Activated CD4-positive, alpha-beta T cell treated with anti-CD3 and anti-CD28 coated beads for 4 hours (primary cell): ENCODE data around the gene CKLF.
A peak's percentile ranks its signal among the peaks of the same experiment; 100 is the strongest.
"Not testable (repeated sequence)": the region's sequence is repeated elsewhere in the genome, so short reads cannot be mapped to it uniquely, and the experiment has no call there.

ENCODE experiments used
- DNase-seq, 2 donors: peaks; one replicate each; pipeline ENCODE4 v3.0.0-alpha.2; 2020

CKLF gene, protein sequence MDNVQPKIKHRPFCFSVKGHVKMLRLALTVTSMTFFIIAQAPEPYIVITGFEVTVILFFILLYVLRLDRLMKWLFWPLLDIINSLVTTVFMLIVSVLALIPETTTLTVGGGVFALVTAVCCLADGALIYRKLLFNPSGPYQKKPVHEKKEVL

DNA sequence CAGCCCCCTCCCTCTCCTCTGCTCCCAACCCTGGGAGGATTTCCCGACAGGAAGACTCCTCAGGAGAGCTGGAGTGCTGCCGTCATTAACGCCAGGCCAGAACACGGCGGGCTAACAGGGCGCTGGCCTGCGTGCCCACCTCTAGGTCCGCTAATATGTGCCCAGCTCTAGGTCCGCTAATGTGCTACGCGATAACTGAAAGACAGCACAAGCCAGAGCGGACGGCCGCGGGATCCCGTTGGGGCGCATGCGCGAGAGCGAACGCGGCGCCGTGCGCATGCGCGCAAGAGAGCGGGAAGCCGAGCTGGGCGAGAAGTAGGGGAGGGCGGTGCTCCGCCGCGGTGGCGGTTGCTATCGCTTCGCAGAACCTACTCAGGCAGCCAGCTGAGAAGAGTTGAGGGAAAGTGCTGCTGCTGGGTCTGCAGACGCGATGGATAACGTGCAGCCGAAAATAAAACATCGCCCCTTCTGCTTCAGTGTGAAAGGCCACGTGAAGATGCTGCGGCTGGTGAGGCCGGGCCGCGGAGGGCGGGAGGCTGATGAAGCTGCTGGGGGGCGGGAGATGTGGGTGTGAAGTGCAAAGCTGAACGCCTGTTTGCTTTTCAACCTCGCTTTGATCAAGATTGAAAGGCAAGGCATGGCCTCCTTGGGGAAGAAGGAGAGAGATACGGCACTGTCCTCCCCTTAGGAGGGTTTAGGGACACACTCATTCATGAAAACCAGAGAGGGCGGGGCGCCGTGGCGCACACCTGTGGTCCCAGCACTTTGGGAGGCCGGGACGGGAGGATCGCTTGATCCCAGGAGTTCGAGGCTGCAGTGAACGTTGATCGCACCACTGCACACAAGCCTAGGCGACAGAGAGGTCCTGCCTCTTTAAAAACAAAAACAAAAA lies at the start of gene CKLF:
TSS of gene CKLF (plus strand) at position 291 of the 892 bp plus-strand sequence. CDS start at position 431, 140 bp downstream.
- peak; percentile 86 to 88 for DNase-seq

DNA sequence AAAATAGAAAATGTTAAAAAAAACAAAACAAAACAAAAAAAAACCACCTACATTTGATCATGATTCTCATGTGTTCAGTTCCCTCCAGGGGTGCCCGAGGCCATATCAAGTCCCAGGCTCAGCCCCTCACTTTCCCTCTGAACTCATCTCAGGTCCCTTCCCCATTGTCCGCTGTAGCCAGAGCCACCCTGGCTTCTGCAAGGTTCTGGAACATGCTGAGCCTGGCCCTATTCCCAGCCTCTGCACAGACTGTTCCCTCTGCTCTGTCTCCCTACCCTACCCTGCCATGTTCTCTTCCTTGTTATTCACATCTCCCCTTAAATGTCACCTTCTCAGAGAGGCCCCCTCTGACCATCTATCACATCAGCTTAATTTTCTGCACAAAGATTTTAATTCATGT lies 49.3 kb upstream of the CKLF start:
- no peak for DNase-seq

DNA sequence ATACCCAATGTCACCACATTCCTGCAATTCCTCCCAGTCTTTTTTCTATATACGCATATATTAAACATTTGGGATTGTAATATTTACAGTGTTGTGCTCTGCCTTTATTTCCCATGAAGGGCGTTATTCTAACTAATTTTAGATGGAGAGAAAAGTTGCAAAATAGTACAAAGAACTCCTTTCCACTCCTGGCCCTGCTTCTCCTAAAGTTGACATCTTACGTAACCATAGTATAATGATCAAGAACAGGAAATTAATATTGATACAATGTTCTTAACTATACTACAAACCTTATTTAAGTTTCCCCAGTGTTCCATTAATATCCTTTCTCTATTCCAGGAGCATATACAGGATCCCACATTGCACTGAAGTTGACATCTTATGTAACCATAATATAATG lies 48.8 kb upstream of the CKLF start:
- no peak for DNase-seq

DNA sequence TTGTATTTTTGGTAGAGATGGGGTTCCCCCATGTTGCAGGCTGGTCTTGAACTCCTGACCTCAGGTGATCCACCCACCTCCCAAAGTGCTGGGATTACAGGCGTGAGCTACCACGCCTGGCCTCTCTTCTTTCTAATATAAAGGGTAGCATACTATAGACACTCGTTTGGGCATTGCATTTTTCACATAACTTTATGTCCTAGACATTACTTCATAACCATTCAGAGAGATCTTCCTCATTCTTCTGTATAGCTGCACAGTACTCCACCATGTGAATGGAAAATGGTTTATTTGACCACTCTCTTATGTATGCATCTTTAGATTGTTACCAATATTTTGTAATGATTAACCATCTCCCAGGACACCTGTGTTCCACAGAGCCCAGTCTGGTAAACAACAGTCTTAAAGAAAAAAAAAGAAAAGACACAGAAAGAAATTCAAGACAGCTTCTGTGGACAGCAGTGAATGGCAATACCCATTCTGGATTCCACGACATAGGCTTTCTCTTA lies 44.6 kb upstream of the CKLF start:
- DNase-seq, result no peak

DNA sequence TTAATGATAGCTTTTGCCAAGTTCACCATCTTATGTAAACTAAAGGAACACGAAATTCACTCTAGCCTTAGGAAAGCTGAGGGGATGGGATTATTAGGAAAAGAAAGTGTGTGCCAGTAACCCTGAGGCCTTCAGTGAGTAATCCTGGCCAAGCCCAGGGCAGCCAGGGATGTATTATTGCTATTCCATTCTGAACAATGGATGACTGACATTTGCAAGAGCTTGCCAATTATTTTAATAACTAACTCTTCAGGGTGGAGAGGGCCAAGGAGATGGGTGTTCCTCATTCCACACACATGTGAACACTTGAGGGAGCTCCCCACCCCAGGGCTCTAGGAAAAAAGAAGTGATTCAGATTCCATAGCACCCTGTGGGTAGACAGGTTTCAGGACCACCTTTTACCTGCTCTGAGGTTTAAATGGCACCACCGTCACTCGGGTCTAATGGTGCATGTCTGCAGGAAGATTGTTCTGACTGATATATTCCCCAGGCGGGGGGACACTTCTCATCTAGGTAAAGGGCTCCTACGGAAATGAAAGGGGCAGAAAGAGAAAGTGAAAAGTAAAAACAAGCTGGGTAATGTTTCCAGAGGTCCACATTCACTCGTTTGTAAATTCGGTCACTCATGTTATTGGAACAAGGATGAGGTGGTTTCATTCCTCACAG lies 44.0 kb upstream of the CKLF start:
- no peak for DNase-seq

DNA sequence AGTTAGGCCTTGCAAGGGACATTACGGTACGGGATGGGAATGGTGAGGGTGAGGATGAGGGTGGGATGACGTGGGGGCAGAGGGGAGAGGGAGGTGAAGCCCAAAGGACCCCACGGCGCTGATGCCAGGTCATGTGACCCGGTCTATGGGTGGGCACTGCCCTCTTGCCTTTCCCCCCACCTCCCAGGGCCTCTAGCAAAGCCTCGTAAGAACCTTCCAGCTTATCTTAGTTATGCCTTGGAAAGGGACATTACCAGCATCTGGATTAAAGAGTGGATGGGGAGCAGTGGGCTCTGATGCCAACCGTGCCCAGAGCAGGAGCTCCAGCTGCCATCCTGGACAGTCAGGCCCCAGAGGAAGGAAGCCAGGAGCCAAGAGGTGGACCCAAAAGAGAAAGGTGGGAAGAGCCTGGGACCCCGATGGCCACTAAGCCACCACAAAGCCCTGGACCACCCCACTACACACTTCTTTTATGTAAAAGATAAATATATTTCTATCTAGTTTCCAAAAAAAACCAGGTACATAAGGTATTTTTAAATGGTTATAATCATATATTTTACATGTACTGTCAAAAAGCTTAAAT lies 43.4 kb upstream of the CKLF start:
- DNase-seq, result no peak

DNA sequence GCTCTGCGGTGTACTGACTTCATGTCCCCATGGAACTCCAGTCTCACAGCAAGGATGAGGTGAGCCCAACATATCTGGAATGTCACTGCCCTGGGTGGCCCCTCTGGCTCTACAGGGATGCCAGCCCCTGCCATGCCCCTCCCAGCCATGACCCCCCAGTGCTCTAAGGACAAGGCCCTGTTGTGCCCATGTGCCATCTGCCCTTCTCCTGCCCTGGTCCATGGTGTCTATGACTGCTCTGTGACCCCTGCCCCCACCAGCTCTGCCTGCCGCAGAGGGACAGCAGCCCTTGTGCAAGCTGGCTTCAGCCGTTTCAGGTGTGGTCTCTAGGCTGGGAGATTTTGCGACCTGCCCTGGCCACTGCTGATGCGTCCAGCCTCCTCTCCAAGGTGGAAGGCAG lies 42.8 kb upstream of the CKLF start:
- DNase-seq, result no peak

DNA sequence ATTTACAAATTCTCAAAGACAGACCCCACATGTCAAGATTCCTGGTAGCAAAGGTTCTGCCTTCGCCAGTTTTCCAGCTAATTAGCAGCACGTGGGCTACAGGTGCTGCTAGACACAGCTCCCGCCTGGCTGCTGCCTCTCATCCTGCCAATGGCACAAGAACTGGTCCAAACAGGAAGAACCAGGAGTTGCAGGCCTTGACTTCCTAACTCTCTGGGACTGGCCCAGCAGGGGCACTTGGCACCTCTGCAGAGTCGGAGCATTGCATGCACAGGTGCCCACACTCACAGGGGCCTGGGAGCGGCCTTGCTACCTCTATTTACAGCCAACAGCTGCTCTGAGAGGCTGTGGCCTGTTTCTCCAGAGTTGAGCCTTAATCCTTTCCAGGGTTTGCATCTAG lies 42.1 kb upstream of the CKLF start:
- DNase-seq, result no peak

DNA sequence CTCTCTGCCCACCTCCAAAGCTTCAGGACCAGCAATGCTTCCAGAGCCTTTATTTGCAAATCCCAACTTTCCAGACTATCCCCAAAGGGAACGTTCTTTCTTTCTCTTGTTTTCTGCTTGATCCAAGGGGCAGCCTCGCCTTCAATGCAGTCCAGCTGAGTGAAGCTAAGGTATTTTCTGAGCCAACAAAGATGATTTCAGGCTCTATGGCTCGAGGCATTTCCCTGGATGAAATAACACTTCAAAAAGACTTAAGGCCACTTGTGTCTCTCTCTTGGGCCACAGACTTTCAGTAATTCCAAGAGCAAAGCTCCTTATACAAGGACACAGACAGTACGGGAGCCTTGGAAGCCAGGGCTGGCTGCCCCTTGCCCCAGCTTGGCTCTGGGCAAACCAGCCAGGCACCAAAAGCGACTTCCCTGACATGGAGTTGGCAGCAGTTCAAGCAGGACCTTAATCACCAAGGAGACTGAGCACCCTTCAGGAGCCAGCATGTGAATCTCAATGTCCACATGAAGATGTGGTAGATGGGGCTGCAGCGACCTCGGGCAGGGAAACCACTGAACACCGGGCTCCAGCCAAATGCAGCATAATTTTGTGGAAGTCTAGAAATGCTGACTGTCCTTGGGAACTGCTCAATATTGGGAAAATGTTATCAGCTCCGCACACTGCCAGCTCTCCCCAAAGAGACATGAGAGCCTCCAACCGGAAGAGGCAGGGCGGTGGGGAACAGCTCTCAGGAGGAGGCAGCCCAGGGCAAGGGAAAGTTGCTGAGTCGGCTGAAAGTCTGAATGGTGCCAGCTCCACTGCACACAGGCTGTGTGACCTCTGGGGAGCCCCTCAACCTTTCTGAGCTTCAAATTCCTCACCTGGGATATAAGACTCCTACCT lies 41.4 kb upstream of the CKLF start:
- DNase-seq, result no peak

DNA sequence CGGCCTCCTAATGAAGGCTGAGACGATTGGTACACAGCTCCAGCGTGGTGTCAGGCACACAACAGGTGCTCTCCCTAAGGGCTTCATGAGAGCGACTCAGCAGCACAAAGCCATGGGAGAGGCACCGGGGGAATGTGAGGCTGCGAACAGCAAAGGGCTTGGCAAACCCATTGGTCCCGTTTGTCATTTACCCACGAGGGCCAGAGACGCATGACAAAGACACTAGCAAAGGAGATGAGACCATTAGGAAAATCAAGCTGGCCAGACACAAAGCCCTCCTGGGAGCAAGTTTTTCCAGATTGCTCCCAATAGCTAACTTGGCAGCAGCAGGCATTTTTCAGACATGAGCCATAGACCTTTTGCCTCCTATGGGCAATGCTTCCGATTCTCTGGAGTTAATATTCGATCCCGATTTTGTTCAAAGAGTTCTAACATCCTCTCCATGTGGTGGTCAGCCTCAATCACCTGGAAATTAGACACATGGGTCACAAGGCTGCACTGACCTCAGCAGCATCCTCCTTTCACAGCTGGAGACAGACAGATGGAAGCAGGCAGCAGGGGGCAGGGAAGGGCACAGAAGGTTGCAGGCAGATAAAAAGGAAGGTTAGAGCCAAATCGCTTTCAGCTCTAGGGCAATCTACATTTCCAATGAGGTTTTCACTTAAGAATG lies 40.6 kb upstream of the CKLF start:
- no peak for DNase-seq

DNA sequence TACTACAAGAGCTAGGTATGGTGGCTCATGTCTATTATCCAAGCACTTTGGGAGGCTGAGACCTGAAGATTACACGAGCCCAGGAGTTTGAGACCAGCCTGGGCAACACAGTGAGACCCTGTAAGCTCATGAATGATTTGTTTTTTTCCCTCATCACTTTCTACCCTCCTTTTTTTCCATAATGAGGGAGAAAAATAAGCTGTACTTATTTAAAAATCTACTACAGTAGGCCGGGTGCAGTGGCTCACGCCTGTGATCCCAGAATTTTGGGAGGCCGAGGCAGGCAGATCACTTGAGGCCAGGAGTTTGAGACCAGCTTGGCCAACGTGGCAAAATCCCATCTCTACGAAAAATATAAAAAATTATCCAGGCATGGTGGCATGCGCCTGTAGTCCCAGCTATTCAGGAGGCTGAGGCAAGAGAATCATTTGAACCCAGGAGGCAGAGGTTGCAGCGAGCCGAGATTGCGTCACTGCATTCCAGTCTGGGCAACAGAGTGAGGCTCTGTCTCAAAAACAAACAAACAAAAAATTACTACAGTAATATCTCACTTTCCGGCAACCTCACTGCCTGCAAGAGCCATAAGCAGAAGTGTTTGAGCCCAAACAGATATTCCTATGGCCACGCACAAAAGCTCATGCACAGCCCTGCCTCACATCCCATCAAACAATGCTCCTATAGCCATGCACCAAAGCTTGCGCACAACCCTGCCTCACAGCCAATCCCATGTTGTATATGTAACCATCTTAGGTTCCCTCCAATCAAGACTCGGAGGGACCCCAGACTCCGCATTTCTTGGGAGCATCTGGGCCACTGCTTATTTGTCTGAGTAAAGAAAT lies 39.9 kb upstream of the CKLF start:
- DNase-seq, result no peak

DNA sequence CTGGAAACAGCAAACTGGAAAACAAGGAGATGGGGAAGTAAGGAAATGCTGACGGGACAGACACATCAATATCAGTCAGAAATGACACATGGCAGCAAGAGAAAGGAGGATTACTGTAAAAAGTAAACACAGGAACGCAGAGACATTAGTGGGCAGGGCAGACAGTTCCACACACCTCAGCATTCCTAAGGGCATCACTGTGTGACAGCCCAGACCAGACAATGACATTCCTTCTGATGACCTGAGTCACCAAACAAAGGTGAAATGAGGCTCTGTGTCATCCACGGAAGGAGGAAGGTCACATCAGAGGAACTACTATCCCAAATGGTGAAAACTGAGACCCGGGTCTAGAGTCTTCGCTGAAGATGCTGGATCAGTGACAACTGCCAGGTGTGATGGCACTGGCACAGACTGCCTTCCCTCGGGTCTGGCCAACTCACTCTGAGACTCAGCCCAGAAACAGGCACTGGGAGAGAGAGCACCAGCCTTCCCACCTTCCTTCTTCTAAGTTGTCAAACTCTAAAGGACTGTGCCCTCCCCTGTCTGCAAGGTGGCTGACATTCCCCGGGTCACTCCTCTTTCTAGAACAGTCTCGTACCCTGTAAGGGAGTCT lies 39.2 kb upstream of the CKLF start:
- DNase-seq, result no peak

DNA sequence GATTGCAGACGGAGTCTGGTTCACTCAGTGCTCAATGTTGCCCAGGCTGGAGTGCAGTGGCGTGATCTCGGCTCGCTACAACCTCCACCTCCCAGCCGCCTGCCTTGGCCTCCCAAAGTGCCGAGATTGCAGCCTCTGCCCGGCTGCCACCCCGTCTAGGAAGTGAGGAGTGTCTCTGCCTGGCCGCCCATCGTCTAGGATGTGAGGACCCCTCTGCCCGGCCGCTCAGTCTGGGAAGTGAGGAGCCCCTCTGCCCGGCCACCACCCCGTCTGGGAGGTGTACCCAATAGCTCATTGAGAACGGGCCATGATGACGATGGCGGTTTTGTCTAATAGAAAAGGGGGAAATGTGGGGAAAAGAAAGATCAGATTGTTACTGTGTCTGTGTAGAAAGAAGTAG lies 38.0 kb upstream of the CKLF start:
- not testable (repeated sequence) for DNase-seq

DNA sequence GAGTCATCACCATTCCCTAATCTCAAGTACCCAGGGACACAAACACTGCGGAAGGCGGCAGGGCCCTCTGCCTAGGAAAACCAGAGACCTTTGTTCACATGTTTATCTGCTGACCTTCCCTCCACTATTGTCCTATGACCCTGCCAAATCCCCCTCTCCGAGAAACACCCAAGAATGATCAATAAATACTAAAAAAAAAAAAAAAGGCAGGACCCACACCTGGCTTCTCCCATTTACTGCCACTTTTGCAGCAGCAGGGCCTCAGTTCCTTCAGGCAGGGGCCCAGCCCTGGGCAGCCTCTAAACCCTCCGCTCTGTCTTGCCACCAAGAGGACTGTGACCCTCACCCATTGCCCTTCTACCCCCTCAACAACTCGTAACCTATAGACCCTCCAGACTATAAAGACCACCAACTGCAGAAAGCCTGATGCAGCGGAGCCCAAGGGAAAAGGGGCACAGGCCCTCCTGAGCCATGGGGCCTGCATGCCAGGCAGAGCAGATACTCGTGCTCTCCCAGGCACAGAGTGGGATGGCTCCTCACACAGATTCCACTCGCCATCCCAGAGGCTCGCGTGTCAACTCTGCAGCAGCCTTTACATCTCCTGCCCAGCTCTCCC lies 37.3 kb upstream of the CKLF start:
- not testable (repeated sequence) for DNase-seq

DNA sequence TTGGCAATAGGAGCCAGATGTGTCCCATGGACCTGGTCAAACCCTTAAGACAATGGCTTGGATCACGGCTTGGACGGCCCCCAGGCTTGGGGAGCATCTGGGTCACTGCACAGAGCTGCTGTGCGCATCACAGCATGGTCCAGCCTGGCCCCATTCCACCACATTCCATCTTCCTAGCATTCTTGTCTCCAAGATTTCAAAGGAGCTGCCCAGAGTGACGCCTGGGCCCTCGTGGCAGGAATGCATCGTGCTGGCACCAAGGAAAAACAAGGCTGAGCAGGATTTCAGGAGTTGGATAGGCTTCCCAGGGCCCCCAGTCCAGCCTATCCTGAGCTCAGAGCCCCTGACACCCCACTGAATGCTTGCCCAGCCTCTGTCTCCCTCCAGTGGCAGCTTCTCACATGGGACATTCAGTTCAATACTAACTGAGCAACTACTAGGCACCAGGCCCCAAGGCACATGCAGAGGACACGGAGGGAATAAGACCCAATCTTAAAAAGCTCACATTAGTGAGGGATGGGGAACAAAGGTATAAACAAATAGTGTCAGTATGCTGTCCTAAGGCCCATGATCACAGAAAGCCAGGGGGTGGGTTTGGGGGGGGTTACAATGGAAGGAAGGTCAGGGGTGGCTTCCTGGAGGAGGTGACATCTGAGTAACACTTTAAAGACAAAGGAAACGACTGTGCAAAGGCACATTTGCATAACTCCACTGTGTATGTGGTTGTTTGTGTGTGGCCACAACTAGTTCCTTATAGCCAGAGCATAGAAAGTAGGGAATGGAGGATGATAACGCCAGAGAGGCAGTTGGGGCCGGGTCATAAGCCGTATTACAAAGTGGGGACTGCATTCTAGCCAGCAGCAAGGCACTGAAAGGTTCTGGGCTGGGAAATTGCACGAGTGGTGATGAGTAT lies 36.5 kb upstream of the CKLF start:
- DNase-seq, result no peak

DNA sequence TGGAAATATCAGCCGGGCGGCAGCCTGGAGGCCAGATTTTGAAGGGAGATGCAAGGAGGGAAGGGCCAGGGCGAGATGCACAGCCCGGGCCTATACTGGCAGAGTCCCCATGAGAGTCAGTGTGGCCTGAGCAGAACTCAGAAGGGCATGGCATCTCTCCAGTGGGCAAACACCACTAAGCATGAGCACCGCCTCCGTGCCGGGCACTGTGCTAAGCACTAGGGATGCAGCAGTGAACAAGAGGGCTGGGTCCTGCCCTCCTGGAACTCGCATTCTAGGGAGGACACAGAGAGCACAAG lies 35.9 kb upstream of the CKLF start:
- DNase-seq, result no peak

DNA sequence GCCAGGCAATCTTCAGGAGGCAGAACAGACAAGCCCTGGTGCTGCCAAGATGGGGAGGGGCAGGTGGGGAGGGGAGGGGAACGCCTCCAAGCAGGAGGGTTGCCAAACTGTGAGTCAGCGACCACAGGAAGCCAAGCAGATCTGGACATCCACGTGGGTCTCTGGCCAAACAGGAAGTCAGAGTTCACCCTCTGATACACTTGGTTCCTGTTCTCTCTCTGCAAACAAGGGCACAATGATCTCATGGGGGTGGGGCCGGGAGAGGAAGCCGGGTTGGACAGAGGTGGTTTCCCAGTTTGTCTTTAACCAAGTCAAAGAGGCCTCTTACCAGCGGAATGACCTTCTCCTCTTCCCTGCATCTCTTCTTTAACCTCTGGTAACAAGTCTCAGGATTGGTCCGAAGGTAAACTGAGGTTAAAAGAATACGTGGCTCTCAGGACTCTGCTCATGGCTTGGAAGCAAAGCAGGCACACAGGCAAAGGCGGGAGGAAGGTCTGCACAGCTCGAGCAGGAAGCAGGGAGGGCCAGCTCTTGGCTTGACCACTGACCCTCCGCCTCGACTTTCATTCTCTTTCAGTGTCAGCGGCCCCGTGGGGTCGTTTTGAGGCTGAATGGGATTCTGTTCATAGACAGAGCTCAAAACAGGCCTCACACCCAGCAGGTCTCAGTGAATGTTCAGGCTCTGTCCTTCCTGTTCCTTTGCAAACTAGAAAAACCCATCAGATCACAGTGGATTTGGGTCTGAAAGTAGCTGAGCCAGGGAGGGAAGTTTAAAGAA lies 35.4 kb upstream of the CKLF start:
- peak; percentile 70 to 71 for DNase-seq

DNA sequence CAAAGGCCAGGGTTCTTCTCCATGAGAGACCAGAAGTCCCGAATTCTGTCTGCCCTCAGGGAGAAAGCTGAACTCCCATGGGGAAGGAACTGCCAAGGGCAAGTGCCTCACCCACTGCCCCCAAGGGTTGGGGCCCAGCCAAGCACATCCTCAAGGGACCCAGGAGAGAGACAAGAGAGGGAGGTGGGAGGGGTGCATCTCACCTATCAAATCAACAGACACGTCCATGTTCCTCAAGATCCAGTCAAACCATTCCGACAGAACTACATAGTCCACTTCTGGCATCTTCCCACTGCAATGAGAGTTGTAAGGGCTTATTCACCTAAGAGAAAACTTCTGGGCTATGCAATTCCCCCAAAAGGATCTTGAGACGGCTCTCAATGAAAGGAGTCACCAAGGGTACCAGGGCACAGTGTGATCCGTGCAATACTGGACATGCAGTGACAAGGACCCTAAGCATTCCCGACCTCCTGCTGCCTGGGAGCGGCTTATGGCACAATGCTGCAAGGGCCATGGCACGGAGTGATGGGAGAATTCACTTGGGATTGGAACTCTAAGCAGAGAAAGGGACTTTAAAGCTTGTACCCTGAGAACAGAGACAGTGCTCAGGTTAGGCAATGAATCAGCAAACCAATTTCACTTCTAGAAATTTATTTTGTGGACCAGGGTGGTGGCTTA lies 34.7 kb upstream of the CKLF start:
- no peak for DNase-seq
